Endothelial cell of umbilical vein (primary cell): ENCODE data around the gene ZNF316.

ENCODE experiments used
- EZH2 ChIP-seq: IDR thresholded peaks from 2 replicates; pipeline ENCODE4 v1.6.1; 2012; ENCODE audit warnings: borderline replicate concordance, low read depth, mild to moderate bottlenecking, moderate library complexity, low read length, inconsistent platforms; ENCODE audit not compliant: severe bottlenecking
- GATA2 ChIP-seq: IDR thresholded peaks from 2 replicates; pipeline ENCODE4 v1.7.0; 2011; ENCODE audit warnings: low read depth, mild to moderate bottlenecking, moderate library complexity, mixed read lengths, low read length; ENCODE audit not compliant: insufficient read length, insufficient read depth
- JUN ChIP-seq: IDR thresholded peaks from 2 replicates; pipeline ENCODE4 v1.6.1; 2011; ENCODE audit warnings: borderline replicate concordance, low read depth; ENCODE audit not compliant: insufficient read length, insufficient read depth
- TF ChIP-seq, protein P1 (sequence below), 2 donors: IDR thresholded peaks; 1 replicate in 1 of 2; 2 replicates in 1 of 2; pipeline ENCODE4 v1.5.1; 2011; ENCODE audit warnings: low read length in 2 of 2, mild to moderate bottlenecking in 2 of 2, moderate library complexity in 2 of 2, control low read depth in 1 of 2, inconsistent platforms in 1 of 2, low read depth in 1 of 2; ENCODE audit not compliant: insufficient read depth in 1 of 2; ENCODE audit errors: extremely low read depth in 1 of 2
- TF ChIP-seq, protein P2 (sequence below): IDR thresholded peaks from 2 replicates; pipeline ENCODE4 v1.6.1; 2011; ENCODE audit not compliant: insufficient read depth, insufficient read length

DNA sequence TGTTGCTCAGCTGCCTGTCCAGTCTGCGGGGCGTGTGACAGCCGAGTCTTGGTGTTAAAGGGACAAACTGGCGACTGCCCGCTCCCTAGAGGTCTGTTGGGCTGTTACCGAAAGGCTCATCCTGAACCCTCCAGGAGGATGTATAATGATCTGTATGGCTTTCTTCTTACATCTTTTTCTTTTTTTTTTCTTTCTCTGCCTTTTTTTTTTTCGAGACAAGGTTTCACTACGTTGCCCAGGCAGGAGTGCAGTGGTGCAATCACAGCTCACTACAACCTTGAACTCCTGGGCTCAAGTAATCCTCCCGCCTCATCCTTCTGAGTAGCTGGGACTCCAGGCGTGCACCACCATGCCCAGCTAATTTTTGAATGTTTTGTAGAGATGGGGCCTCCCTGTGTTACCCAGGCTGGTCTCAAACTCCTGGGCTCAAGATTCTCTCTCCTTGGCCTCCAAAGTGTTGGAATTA lies 46.4 kb upstream of the ZNF316 start:
- TF ChIP-seq EZH2 (no peak), JUN (no peak), GATA2 (no peak)
- TF ChIP-seq, protein P1, sequence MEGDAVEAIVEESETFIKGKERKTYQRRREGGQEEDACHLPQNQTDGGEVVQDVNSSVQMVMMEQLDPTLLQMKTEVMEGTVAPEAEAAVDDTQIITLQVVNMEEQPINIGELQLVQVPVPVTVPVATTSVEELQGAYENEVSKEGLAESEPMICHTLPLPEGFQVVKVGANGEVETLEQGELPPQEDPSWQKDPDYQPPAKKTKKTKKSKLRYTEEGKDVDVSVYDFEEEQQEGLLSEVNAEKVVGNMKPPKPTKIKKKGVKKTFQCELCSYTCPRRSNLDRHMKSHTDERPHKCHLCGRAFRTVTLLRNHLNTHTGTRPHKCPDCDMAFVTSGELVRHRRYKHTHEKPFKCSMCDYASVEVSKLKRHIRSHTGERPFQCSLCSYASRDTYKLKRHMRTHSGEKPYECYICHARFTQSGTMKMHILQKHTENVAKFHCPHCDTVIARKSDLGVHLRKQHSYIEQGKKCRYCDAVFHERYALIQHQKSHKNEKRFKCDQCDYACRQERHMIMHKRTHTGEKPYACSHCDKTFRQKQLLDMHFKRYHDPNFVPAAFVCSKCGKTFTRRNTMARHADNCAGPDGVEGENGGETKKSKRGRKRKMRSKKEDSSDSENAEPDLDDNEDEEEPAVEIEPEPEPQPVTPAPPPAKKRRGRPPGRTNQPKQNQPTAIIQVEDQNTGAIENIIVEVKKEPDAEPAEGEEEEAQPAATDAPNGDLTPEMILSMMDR (IDR thresholded peaks at IDR 0.05; ENCODE audit: extremely low read depth in 1 of 2, insufficient read depth in 1 of 2, low read depth in 1 of 2, low read length in 2 of 2), result no peak
- TF ChIP-seq, protein P2, sequence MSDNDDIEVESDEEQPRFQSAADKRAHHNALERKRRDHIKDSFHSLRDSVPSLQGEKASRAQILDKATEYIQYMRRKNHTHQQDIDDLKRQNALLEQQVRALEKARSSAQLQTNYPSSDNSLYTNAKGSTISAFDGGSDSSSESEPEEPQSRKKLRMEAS, result no peak
